HEK293 (cell line): ENCODE data around the gene SPACA6.

Experiments used
- CTCF ChIA-PET: fragments of 350-600 bp; formaldehyde crosslinking; extraction: SDS; loops from one replicate; lab custom pipeline; 2021; ENCODE audit warnings: antibody characterized with exemption; lab: Yijun Ruan, JAX
- POLR2A ChIA-PET: fragments of 300-600 bp; formaldehyde crosslinking; extraction: SDS; loops from one replicate; lab custom pipeline; 2020; ENCODE audit warnings: antibody characterized with exemption, inconsistent platforms; lab: Yijun Ruan, JAX
- H3K27ac ChIP-seq: fragments of 200-500 bp; sonication (Bioruptor generic); 2 replicates; pipeline ENCODE4 v1.5.1; 2014; ENCODE audit warnings: low read depth, low read length, control low read depth, inconsistent platforms; ENCODE audit errors: extremely low read depth
- H3K36me3 ChIP-seq, 2 experiments: fragments of 200-500 bp in 1 of 2; sonication (Bioruptor generic) in 1 of 2; 1 replicate in 1 of 2; 2 replicates in 1 of 2; pipeline ENCODE4 v1.5.1; 2014 to 2017; ENCODE audit warnings: inconsistent platforms in 2 of 2, low read length in 2 of 2; ENCODE audit not compliant: control insufficient read depth in 2 of 2, insufficient read depth in 1 of 2
- H3K4me1 ChIP-seq: fragments of 200-500 bp; sonication (Bioruptor generic); 2 replicates; pipeline ENCODE4 v1.5.1; 2014; ENCODE audit warnings: mild to moderate bottlenecking, low read length, inconsistent platforms; ENCODE audit not compliant: control insufficient read depth, insufficient read depth
- H3K4me3 ChIP-seq: 2 replicates; pipeline ENCODE4 v1.5.1; 2011; ENCODE audit warnings: low read depth, mild to moderate bottlenecking, control low read depth, low read length, moderate library complexity
- H3K9me3 ChIP-seq: fragments of 200-500 bp; sonication (Bioruptor generic); 2 replicates; pipeline ENCODE4 v1.5.1; 2014; ENCODE audit warnings: low read depth, low read length, inconsistent platforms; ENCODE audit not compliant: control insufficient read depth, insufficient read depth
- GLI2 ChIP-seq: fragments of 450-650 bp; formaldehyde crosslinking; IDR thresholded peaks from 2 replicates; pipeline ENCODE4; 2017; ENCODE audit warnings: missing biosample characterization, missing genetic modification characterization, low read depth, borderline replicate concordance
- KLF9 ChIP-seq: fragments of 450-650 bp; formaldehyde crosslinking; IDR thresholded peaks from 2 replicates; pipeline ENCODE4 v1.5.1; 2016; ENCODE audit warnings: missing biosample characterization, missing genetic modification characterization, low read depth
- OVOL3 ChIP-seq: fragments of 450-650 bp; formaldehyde crosslinking; IDR thresholded peaks from 2 replicates; pipeline ENCODE4 v1.5.1; 2016; ENCODE audit warnings: missing biosample characterization, missing genetic modification characterization
- SALL2 ChIP-seq: fragments of 450-650 bp; formaldehyde crosslinking; IDR thresholded peaks from 2 replicates; pipeline ENCODE4 v1.5.0; 2017; ENCODE audit warnings: missing biosample characterization, mild to moderate bottlenecking, missing genetic modification characterization, borderline replicate concordance
- ZFP69B ChIP-seq: fragments of 450-650 bp; formaldehyde crosslinking; IDR thresholded peaks from 2 replicates; pipeline ENCODE4 v1.5.1; 2016; ENCODE audit warnings: missing biosample characterization, missing genetic modification characterization
- ZNF10 ChIP-seq: fragments of 450-650 bp; formaldehyde crosslinking; IDR thresholded peaks from 2 replicates; pipeline ENCODE4 v1.5.1; 2017; ENCODE audit warnings: missing biosample characterization, missing genetic modification characterization
- ZNF112 ChIP-seq: fragments of 450-650 bp; formaldehyde crosslinking; IDR thresholded peaks from 2 replicates; pipeline ENCODE4 v1.5.0; 2017; ENCODE audit warnings: missing biosample characterization, missing genetic modification characterization
- ZNF114 ChIP-seq: fragments of 450-650 bp; formaldehyde crosslinking; IDR thresholded peaks from 2 replicates; pipeline ENCODE4 v1.5.0; 2017; ENCODE audit warnings: missing biosample characterization, missing genetic modification characterization
- ZNF202 ChIP-seq: fragments of 450-650 bp; formaldehyde crosslinking; IDR thresholded peaks from 2 replicates; pipeline ENCODE4 v1.5.1; 2016; ENCODE audit warnings: missing biosample characterization, missing genetic modification characterization, borderline replicate concordance
- ZNF274 ChIP-seq, 2 experiments: fragments of 200-500 bp in 1 of 2; fragments of 450-650 bp in 1 of 2; sonication (Bioruptor generic) in 1 of 2; formaldehyde crosslinking in 1 of 2; IDR thresholded peaks; 2 replicates each; pipeline versions ENCODE4 v1.5.1 to v1.6.1; 2014 to 2016; ENCODE audit warnings: borderline replicate concordance in 1 of 2, inconsistent platforms in 1 of 2, low read length in 1 of 2, missing biosample characterization in 1 of 2, missing genetic modification characterization in 1 of 2
- ZNF416 ChIP-seq: fragments of 450-650 bp; formaldehyde crosslinking; IDR thresholded peaks from 2 replicates; pipeline ENCODE4 v1.5.1; 2016; ENCODE audit warnings: missing biosample characterization, missing genetic modification characterization
- ZNF433 ChIP-seq: fragments of 450-650 bp; formaldehyde crosslinking; IDR thresholded peaks from 2 replicates; pipeline ENCODE4 v1.5.1; 2016; ENCODE audit warnings: missing biosample characterization, missing genetic modification characterization, low read depth
- ZNF510 ChIP-seq: fragments of 450-650 bp; formaldehyde crosslinking; IDR thresholded peaks from 2 replicates; pipeline ENCODE4 v1.5.1; 2018; ENCODE audit warnings: mild to moderate bottlenecking, missing genetic modification characterization, missing biosample characterization; ENCODE audit not compliant: insufficient replicate concordance
- ZNF624 ChIP-seq: fragments of 450-650 bp; formaldehyde crosslinking; IDR thresholded peaks from 2 replicates; pipeline ENCODE4 v1.5.1; 2017; ENCODE audit warnings: missing biosample characterization, missing genetic modification characterization
- ZNF768 ChIP-seq: fragments of 450-650 bp; formaldehyde crosslinking; IDR thresholded peaks from 2 replicates; pipeline ENCODE4 v1.5.1; 2018; ENCODE audit warnings: missing biosample characterization, mild to moderate bottlenecking, missing genetic modification characterization
- ZXDB ChIP-seq: fragments of 450-650 bp; formaldehyde crosslinking; IDR thresholded peaks from 2 replicates; pipeline ENCODE4 v1.5.1; 2016; ENCODE audit warnings: missing biosample characterization, missing genetic modification characterization
- TF ChIP-seq, protein P1 (sequence below): fragments of 450-650 bp; formaldehyde crosslinking; IDR thresholded peaks from 2 replicates; pipeline ENCODE4 v1.5.1; 2017; ENCODE audit warnings: missing biosample characterization, missing genetic modification characterization
- TF ChIP-seq, protein P2 (sequence below): fragments of 450-650 bp; formaldehyde crosslinking; IDR thresholded peaks from 2 replicates; pipeline ENCODE4 v1.5.1; 2016; ENCODE audit warnings: missing biosample characterization, missing genetic modification characterization
- TF ChIP-seq, protein P3 (sequence below): fragments of 450-650 bp; IDR thresholded peaks from 2 replicates; pipeline ENCODE4 v1.5.1; 2018; ENCODE audit warnings: missing biosample characterization, mild to moderate bottlenecking, missing genetic modification characterization
- TF ChIP-seq, protein P4 (sequence below): fragments of 450-650 bp; formaldehyde crosslinking; IDR thresholded peaks from 2 replicates; pipeline ENCODE4 v1.5.1; 2016; ENCODE audit warnings: missing biosample characterization, missing genetic modification characterization
- TF ChIP-seq, protein P5 (sequence below): fragments of 450-650 bp; formaldehyde crosslinking; IDR thresholded peaks from 2 replicates; pipeline ENCODE4 v1.5.1; 2016; ENCODE audit warnings: missing biosample characterization, missing genetic modification characterization, borderline replicate concordance
- TF ChIP-seq, protein P6 (sequence below): fragments of 450-650 bp; formaldehyde crosslinking; IDR thresholded peaks from 2 replicates; pipeline ENCODE4 v1.5.1; 2016; ENCODE audit warnings: missing biosample characterization, missing genetic modification characterization

SPACA6 gene

DNA sequence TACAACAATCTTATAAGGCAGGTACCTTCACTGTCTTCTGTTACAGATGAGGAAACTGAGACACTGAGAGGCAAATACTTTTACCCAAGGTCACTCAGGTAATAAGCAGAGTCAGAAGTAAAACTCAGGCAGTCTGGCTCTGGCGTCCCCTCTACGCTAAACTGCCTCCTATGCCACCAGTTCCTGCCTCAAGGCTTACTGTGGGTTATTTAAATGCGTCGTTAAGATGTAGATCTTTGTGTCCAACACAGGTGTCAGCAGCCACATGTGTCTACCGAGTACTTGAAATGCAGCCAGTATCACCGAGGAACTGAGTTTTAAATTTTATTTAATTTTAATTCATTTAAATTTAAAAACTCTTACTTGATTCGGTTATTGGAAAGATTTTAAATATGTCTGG, 28.8 kb downstream of the SPACA6 start:
- POLR2A ChIA-PET = no interaction called here
- no peak overlapping the region for H3K27ac ChIP-seq
- CTCF ChIA-PET = no interaction called here
- H3K36me3 ChIP-seq = no peaks in the 10 kb centered on the region
- H3K4me3 ChIP-seq = no peak overlapping the region
- no peak for TF ChIP-seq KLF9 (tag by site-specific recombination)
- TF ChIP-seq, protein P1, sequence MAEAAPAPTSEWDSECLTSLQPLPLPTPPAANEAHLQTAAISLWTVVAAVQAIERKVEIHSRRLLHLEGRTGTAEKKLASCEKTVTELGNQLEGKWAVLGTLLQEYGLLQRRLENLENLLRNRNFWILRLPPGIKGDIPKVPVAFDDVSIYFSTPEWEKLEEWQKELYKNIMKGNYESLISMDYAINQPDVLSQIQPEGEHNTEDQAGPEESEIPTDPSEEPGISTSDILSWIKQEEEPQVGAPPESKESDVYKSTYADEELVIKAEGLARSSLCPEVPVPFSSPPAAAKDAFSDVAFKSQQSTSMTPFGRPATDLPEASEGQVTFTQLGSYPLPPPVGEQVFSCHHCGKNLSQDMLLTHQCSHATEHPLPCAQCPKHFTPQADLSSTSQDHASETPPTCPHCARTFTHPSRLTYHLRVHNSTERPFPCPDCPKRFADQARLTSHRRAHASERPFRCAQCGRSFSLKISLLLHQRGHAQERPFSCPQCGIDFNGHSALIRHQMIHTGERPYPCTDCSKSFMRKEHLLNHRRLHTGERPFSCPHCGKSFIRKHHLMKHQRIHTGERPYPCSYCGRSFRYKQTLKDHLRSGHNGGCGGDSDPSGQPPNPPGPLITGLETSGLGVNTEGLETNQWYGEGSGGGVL (tag by site-specific recombination) = no peak
- TF ChIP-seq, protein P2, sequence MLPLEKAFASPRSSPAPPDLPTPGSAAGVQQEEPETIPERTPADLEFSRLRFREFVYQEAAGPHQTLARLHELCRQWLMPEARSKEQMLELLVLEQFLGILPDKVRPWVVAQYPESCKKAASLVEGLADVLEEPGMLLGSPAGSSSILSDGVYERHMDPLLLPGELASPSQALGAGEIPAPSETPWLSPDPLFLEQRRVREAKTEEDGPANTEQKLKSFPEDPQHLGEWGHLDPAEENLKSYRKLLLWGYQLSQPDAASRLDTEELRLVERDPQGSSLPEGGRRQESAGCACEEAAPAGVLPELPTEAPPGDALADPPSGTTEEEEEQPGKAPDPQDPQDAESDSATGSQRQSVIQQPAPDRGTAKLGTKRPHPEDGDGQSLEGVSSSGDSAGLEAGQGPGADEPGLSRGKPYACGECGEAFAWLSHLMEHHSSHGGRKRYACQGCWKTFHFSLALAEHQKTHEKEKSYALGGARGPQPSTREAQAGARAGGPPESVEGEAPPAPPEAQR (tag by site-specific recombination) = no peak
- TF ChIP-seq ZXDB (tag by site-specific recombination) = no peak
- TF ChIP-seq SALL2 (tag by site-specific recombination) = no peak
- TF ChIP-seq OVOL3 (tag by site-specific recombination) = no peak
- no peak for TF ChIP-seq ZNF112 (tag by site-specific recombination)
- no peak for TF ChIP-seq ZNF510 (tag by site-specific recombination)
- TF ChIP-seq ZNF114 (tag by site-specific recombination) = no peak
- TF ChIP-seq ZNF624 (tag by site-specific recombination) = no peak
- TF ChIP-seq ZNF768 = no peak
- no peak for TF ChIP-seq ZNF10 (tag by site-specific recombination)
- no peak for TF ChIP-seq ZNF274 (IDR thresholded peaks at IDR 0.05; ENCODE audit: low read length)
- TF ChIP-seq ZNF274 (tag by site-specific recombination; IDR thresholded peaks at IDR 0.05; ENCODE audit: borderline replicate concordance) = no peak
- TF ChIP-seq, protein P3, sequence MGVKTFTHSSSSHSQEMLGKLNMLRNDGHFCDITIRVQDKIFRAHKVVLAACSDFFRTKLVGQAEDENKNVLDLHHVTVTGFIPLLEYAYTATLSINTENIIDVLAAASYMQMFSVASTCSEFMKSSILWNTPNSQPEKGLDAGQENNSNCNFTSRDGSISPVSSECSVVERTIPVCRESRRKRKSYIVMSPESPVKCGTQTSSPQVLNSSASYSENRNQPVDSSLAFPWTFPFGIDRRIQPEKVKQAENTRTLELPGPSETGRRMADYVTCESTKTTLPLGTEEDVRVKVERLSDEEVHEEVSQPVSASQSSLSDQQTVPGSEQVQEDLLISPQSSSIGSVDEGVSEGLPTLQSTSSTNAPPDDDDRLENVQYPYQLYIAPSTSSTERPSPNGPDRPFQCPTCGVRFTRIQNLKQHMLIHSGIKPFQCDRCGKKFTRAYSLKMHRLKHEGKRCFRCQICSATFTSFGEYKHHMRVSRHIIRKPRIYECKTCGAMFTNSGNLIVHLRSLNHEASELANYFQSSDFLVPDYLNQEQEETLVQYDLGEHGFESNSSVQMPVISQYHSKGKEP (tag by site-specific recombination) = no peak
- TF ChIP-seq, protein P4, sequence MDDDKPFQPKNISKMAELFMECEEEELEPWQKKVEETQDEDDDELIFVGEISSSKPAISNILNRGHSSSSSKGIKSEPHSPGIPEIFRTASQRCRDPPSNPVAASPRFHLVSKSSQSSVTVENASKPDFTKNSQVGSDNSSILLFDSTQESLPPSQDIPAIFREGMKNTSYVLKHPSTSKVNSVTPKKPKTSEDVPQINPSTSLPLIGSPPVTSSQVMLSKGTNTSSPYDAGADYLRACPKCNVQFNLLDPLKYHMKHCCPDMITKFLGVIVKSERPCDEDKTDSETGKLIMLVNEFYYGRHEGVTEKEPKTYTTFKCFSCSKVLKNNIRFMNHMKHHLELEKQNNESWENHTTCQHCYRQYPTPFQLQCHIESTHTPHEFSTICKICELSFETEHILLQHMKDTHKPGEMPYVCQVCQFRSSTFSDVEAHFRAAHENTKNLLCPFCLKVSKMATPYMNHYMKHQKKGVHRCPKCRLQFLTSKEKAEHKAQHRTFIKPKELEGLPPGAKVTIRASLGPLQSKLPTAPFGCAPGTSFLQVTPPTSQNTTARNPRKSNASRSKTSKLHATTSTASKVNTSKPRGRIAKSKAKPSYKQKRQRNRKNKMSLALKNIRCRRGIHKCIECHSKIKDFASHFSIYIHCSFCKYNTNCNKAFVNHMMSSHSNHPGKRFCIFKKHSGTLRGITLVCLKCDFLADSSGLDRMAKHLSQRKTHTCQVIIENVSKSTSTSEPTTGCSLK (tag by site-specific recombination) = no peak
- H3K4me1 ChIP-seq = no peaks in the 10 kb centered on the region
- H3K9me3 ChIP-seq = no peaks in the 10 kb centered on the region

DNA sequence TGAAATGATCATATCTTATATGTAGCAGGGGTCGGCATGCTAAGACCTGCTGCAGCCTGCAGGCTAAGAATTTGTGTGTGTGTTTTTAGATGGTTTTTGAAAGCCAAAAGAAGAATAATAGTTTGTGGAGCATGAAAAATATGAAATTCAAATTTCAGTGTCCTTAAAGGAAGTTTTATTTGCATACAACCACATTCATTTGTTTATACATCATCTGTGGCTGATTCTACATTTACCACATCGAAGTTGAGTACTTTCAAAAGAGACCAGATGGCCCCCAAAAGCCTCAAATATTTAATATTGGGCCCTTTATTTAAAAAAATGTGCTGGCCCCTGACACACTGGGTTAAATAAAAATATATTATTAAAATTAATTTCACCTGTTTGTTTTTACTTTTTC, 29.4 kb downstream of the SPACA6 start:
- Histone ChIP-seq H3K9me3 (no peaks in the 10 kb centered on the region), H3K27ac (no peak overlapping the region), H3K4me1 (no peaks in the 10 kb centered on the region), H3K36me3 (no peaks in the 10 kb centered on the region), H3K4me3 (no peak overlapping the region)
- CTCF ChIA-PET = no interaction called here
- POLR2A ChIA-PET = no interaction called here
- TF ChIP-seq ZNF433 (no peak), GLI2 (tag by site-specific recombination) (no peak), ZNF416 (tag by site-specific recombination) (no peak), ZNF202 (tag by site-specific recombination) (no peak), ZFP69B (tag by site-specific recombination) (no peak)
- TF ChIP-seq, protein P5, sequence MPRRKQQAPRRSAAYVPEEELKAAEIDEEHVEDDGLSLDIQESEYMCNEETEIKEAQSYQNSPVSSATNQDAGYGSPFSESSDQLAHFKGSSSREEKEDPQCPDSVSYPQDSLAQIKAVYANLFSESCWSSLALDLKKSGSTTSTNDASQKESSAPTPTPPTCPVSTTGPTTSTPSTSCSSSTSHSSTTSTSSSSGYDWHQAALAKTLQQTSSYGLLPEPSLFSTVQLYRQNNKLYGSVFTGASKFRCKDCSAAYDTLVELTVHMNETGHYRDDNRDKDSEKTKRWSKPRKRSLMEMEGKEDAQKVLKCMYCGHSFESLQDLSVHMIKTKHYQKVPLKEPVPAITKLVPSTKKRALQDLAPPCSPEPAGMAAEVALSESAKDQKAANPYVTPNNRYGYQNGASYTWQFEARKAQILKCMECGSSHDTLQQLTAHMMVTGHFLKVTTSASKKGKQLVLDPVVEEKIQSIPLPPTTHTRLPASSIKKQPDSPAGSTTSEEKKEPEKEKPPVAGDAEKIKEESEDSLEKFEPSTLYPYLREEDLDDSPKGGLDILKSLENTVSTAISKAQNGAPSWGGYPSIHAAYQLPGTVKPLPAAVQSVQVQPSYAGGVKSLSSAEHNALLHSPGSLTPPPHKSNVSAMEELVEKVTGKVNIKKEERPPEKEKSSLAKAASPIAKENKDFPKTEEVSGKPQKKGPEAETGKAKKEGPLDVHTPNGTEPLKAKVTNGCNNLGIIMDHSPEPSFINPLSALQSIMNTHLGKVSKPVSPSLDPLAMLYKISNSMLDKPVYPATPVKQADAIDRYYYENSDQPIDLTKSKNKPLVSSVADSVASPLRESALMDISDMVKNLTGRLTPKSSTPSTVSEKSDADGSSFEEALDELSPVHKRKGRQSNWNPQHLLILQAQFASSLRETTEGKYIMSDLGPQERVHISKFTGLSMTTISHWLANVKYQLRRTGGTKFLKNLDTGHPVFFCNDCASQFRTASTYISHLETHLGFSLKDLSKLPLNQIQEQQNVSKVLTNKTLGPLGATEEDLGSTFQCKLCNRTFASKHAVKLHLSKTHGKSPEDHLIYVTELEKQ (tag by site-specific recombination) = no peak
- TF ChIP-seq, protein P6, sequence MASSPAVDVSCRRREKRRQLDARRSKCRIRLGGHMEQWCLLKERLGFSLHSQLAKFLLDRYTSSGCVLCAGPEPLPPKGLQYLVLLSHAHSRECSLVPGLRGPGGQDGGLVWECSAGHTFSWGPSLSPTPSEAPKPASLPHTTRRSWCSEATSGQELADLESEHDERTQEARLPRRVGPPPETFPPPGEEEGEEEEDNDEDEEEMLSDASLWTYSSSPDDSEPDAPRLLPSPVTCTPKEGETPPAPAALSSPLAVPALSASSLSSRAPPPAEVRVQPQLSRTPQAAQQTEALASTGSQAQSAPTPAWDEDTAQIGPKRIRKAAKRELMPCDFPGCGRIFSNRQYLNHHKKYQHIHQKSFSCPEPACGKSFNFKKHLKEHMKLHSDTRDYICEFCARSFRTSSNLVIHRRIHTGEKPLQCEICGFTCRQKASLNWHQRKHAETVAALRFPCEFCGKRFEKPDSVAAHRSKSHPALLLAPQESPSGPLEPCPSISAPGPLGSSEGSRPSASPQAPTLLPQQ (tag by site-specific recombination) = no peak
